Suppressor macrophage treated with lipopolysaccharide for 1 hour (primary cell): ENCODE results near the gene CDC20B.
"Not testable (repeated sequence)": the region's sequence is repeated elsewhere in the genome, so short reads cannot be mapped to it uniquely, and the experiment has no call there.

Experiments used
- DNase-seq, 3 donors: peaks; one replicate each; pipeline ENCODE4 v3.0.0-alpha.2; 2020 to 2022

The CDC20B gene

GRCh38 chr5:55101556-55102276, 71.3 kb downstream of the CDC20B start:
- no peak for DNase-seq

- not testable (repeated sequence) for DNase-seq
These were observed 71.8 kb downstream of the CDC20B start for GRCh38 chr5:55101148-55101547.

- DNase-seq = no peak
These were observed 76.1 kb downstream of the CDC20B start for GRCh38 chr5:55096861-55097260.

DNA sequence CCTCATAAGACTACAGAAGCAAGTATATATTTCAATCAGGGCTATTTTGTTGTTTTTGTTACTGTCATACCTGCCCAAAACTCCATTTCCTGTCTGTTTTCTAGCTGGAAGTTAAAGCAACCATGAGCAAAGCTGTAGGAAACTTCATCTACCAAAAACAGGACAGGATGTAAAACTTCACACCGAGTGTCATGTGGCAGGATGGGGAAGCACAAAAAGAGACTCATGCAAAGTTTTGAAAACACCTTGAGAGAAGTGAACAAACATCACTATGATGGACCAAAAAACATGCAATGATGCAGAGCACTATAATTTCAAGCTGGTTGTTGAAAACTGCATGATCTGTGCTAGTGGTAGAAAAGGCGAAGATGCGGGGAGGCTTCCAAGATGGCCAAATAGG, 76.8 kb downstream of the CDC20B start:
- no peak for DNase-seq

DNA sequence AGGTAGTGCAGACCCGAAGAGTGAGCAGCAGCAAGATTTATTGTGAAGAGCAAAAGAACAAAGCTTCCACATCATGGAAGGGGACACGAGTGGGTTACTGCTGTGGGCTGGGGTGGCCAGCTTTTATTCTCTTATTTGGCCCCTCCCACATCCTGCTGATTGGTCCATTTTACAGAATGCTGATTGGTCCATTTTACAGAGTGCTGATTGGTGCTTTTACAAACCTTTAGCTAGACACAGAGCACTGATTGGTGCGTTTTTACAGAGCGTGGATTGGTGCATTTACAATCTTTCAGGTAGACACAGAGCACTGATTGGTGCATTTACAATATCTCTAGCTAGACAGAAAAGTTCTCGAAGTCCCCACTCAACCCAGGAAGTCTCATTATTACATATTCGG, 82.0 kb downstream of the CDC20B start:
- not testable (repeated sequence) for DNase-seq

GRCh38 chr5:55089301-55089700, 83.7 kb downstream of the CDC20B start:
- not testable (repeated sequence) for DNase-seq

GRCh38 chr5:55081541-55081940, 91.4 kb downstream of the CDC20B start:
- DNase-seq = no peak

GRCh38 chr5:55073211-55073610, 99.8 kb downstream of the CDC20B start:
- DNase-seq = no peak

DNA sequence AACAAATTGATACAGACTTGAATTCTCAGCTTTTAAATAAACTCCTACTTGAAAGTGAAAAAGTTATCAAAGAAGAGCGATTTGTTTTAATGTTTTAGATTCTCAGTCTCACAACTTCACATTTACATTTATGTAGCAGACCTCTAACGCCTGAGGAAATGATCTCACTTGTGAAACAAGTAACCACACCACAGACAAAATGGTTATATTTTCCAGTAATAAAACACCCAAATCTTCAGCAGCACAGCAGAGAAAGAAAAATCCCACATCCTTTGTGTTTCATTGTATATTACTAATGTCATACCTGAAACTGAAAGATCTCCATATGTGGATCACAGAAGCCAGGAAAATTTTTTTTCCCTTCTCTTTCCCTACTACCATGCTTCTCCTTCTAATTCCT, 100.3 kb downstream of the CDC20B start:
- DNase-seq = no peak

DNA sequence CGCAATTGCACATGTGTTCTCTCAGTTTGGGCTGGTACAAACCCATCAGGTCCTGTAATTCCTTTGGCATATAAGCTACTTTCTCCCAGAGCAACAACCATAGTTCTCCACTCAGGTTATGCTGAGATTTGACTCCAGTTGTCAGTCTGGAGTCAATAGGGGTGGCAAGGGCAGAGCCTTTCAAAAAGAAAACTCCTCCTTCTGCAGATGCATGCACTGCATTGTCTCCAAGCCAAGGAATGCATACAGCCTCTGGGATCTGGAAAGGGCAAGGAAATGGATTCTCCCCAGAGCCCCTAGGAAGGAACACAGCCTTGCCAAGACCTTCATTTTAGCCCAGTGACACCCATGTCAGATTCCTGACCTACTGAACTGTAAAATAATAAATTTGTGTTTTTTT, 101.6 kb downstream of the CDC20B start:
- no peak for DNase-seq

GRCh38 chr5:55070968-55071367, 102.0 kb downstream of the CDC20B start:
- no peak for DNase-seq

DNA sequence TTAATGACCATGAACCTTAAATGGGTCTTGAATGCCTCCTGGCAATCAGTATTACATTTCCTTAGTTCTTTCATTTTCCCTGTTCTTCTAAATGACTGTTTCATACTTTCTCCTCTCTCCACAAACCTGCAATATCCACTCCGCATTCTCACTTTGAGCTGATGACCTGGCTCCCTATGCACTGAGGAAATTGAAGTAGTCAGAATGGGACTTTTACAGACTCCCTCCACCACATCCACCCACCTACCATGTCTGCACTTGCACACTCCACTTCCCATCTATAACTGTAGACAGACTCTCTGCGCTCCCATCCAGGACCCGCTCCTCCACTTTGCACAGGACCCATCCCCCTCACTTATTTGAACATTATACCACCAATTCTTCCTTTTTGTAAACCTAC, 106.7 kb downstream of the CDC20B start:
- no peak for DNase-seq

- DNase-seq = no peak
These were observed 108.5 kb downstream of the CDC20B start for GRCh38 chr5:55064523-55064922.

DNA sequence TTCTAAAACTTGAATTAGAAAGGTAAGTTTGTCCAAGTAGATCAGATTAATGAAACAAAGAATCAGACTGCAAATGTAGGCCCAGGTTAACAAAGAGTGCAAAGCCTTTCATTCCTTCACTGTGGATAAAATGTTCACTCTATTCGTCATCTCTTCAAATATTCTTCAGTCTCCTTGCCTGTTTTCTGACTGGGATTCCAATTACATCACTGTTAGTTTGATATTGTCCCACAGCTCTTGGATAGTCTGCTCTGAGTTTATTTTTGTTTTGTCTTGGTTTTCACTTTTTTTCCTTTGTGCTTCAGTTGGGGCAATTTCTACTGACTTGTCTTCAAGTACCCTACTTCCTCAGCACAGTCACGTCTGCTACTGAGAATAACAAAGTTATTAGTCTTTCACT, 109.1 kb downstream of the CDC20B start:
- no peak for DNase-seq

GRCh38 chr5:55063220-55063863, 109.6 kb downstream of the CDC20B start:
- DNase-seq = no peak
